Measurements from ENCODE around the gene DIP2C.
"Not testable (repeated sequence)": the region's sequence is repeated elsewhere in the genome, so short reads cannot be mapped to it uniquely, and the experiment has no call there.

DIP2C gene

GRCh38 chr10:267705-268104, 421.8 kb downstream of the DIP2C start:
- H2BK15ac ChIP-seq (replicated peaks; ENCODE audit: low read depth), result no peak overlapping the region
- H4K8ac ChIP-seq (ENCODE audit: low read depth, low read length), result no peak overlapping the region
- no peak overlapping the region for H3K27ac ChIP-seq (ENCODE audit: low read depth, low read length)
- no peak overlapping the region for H3K18ac ChIP-seq (ENCODE audit: low read length)
- H3K23ac ChIP-seq (ENCODE audit: low read length), result no peak overlapping the region
- no peaks in the 10 kb centered on the region for H3K27me3 ChIP-seq (ENCODE audit: insufficient read depth, low read length, poor library complexity)
- H2AK5ac ChIP-seq (ENCODE audit: low read length), result no peak overlapping the region
- H3K9ac ChIP-seq (ENCODE audit: low read length), result no peak overlapping the region
- WGBS (ENCODE audit: extremely low coverage, insufficient coverage, low lambda C conversion rate), result no CpG with 5 or more reads among the region's 11 CpGs
- H3K4me2 ChIP-seq (ENCODE audit: low read length), result no peak overlapping the region
- H3K4me3 ChIP-seq (ENCODE audit: low read length), result no peak overlapping the region
- no peaks in the 10 kb centered on the region for H3K79me2 ChIP-seq (ENCODE audit: control insufficient read depth, insufficient read depth, low read length)
- H3K4me1 ChIP-seq (ENCODE audit: control insufficient read depth, low read depth, low read length), result no peaks in the 10 kb centered on the region
- H3K4ac ChIP-seq (ENCODE audit: low read depth, low read length), result no peak overlapping the region
- no peak overlapping the region for H4K5ac ChIP-seq (ENCODE audit: low read length)
- no peak overlapping the region for H2BK120ac ChIP-seq (ENCODE audit: low read depth, low read length)
- H3K79me1 ChIP-seq (ENCODE audit: low read length), result no peaks in the 10 kb centered on the region
- no peak overlapping the region for H3K56ac ChIP-seq (ENCODE audit: low read length)
- DNase-seq, result no peak
- no peak overlapping the region for H2BK5ac ChIP-seq (ENCODE audit: low read length)
- H3K36me3 ChIP-seq (ENCODE audit: control insufficient read depth, insufficient read depth, low read length), result no peaks in the 10 kb centered on the region

- DNase-seq, result no peak
Measured at GRCh38 chr10:266974-267425, 422.5 kb downstream of the DIP2C start.

GRCh38 chr10:265816-266588, 423.5 kb downstream of the DIP2C start:
- no CpG with 5 or more reads among the region's 5 CpGs for WGBS (ENCODE audit: extremely low coverage, insufficient coverage, low lambda C conversion rate)

More at GRCh38 chr10:266974-267425, 422.5 kb downstream of the DIP2C start:
- Histone ChIP-seq H3K27me3 (ENCODE audit: insufficient read depth, low read length, poor library complexity) (no peaks in the 10 kb centered on the region), H3K56ac (ENCODE audit: low read length) (no peak overlapping the region), H2BK15ac (replicated peaks; ENCODE audit: low read depth) (no peak overlapping the region), H3K4me2 (ENCODE audit: low read length) (no peak overlapping the region), H3K4me1 (ENCODE audit: control insufficient read depth, low read depth, low read length) (no peaks in the 10 kb centered on the region), H3K79me1 (ENCODE audit: low read length) (no peaks in the 10 kb centered on the region), H3K4ac (ENCODE audit: low read depth, low read length) (no peak overlapping the region), H3K4me3 (ENCODE audit: low read length) (no peak overlapping the region), H3K36me3 (ENCODE audit: control insufficient read depth, insufficient read depth, low read length) (no peaks in the 10 kb centered on the region), H2AK5ac (ENCODE audit: low read length) (no peak overlapping the region), H3K23ac (ENCODE audit: low read length) (no peak overlapping the region), H4K8ac (ENCODE audit: low read depth, low read length) (no peak overlapping the region), H4K5ac (ENCODE audit: low read length) (no peak overlapping the region), H3K18ac (ENCODE audit: low read length) (no peak overlapping the region), H3K9ac (ENCODE audit: low read length) (no peak overlapping the region), H3K27ac (ENCODE audit: low read depth, low read length) (no peak overlapping the region), H2BK120ac (ENCODE audit: low read depth, low read length) (no peak overlapping the region), H2BK5ac (ENCODE audit: low read length) (no peak overlapping the region), H3K79me2 (ENCODE audit: control insufficient read depth, insufficient read depth, low read length) (no peaks in the 10 kb centered on the region)
- WGBS (ENCODE audit: extremely low coverage, insufficient coverage, low lambda C conversion rate), result no CpG with 5 or more reads among the region's 8 CpGs

GRCh38 chr10:265074-265440, 424.4 kb downstream of the DIP2C start:
- not testable (repeated sequence) for H3K4me1 ChIP-seq (ENCODE audit: control insufficient read depth, low read depth, low read length); H3K36me3 ChIP-seq (ENCODE audit: control insufficient read depth, insufficient read depth, low read length); H3K4me2 ChIP-seq (ENCODE audit: low read length); H3K9ac ChIP-seq (ENCODE audit: low read length); H3K56ac ChIP-seq (ENCODE audit: low read length); H3K79me2 ChIP-seq (ENCODE audit: control insufficient read depth, insufficient read depth, low read length); H4K5ac ChIP-seq (ENCODE audit: low read length); H2AK5ac ChIP-seq (ENCODE audit: low read length); H2BK15ac ChIP-seq (replicated peaks; ENCODE audit: low read depth); H2BK5ac ChIP-seq (ENCODE audit: low read length); H4K8ac ChIP-seq (ENCODE audit: low read depth, low read length); H3K27ac ChIP-seq (ENCODE audit: low read depth, low read length); DNase-seq; H3K23ac ChIP-seq (ENCODE audit: low read length); H2BK120ac ChIP-seq (ENCODE audit: low read depth, low read length); H3K4me3 ChIP-seq (ENCODE audit: low read length); H3K27me3 ChIP-seq (ENCODE audit: insufficient read depth, low read length, poor library complexity); H3K79me1 ChIP-seq (ENCODE audit: low read length); H3K18ac ChIP-seq (ENCODE audit: low read length); H3K4ac ChIP-seq (ENCODE audit: low read depth, low read length)
- no CpG with 5 or more reads among the region's 6 CpGs for WGBS (ENCODE audit: extremely low coverage, insufficient coverage, low lambda C conversion rate)

More at GRCh38 chr10:265816-266588, 423.5 kb downstream of the DIP2C start:
- H3K9ac ChIP-seq (ENCODE audit: low read length); H3K4me1 ChIP-seq (ENCODE audit: control insufficient read depth, low read depth, low read length); H2BK120ac ChIP-seq (ENCODE audit: low read depth, low read length); H4K5ac ChIP-seq (ENCODE audit: low read length); H3K23ac ChIP-seq (ENCODE audit: low read length); H2AK5ac ChIP-seq (ENCODE audit: low read length); H3K79me1 ChIP-seq (ENCODE audit: low read length); H2BK5ac ChIP-seq (ENCODE audit: low read length); H3K27me3 ChIP-seq (ENCODE audit: insufficient read depth, low read length, poor library complexity); H3K18ac ChIP-seq (ENCODE audit: low read length); H3K36me3 ChIP-seq (ENCODE audit: control insufficient read depth, insufficient read depth, low read length); H3K4me2 ChIP-seq (ENCODE audit: low read length); H3K4me3 ChIP-seq (ENCODE audit: low read length); H3K56ac ChIP-seq (ENCODE audit: low read length); DNase-seq; H3K27ac ChIP-seq (ENCODE audit: low read depth, low read length); H3K79me2 ChIP-seq (ENCODE audit: control insufficient read depth, insufficient read depth, low read length); H2BK15ac ChIP-seq (replicated peaks; ENCODE audit: low read depth); H3K4ac ChIP-seq (ENCODE audit: low read depth, low read length); H4K8ac ChIP-seq (ENCODE audit: low read depth, low read length): not testable (repeated sequence)

GRCh38 chr10:264160-265073, 425.1 kb downstream of the DIP2C start:
- not testable (repeated sequence) for H2BK120ac ChIP-seq (ENCODE audit: low read depth, low read length); H3K9ac ChIP-seq (ENCODE audit: low read length); H3K4me3 ChIP-seq (ENCODE audit: low read length); H3K23ac ChIP-seq (ENCODE audit: low read length); DNase-seq; H4K5ac ChIP-seq (ENCODE audit: low read length); H3K79me2 ChIP-seq (ENCODE audit: control insufficient read depth, insufficient read depth, low read length); H2AK5ac ChIP-seq (ENCODE audit: low read length); H3K27me3 ChIP-seq (ENCODE audit: insufficient read depth, low read length, poor library complexity); H3K4me1 ChIP-seq (ENCODE audit: control insufficient read depth, low read depth, low read length); H3K56ac ChIP-seq (ENCODE audit: low read length); H3K4me2 ChIP-seq (ENCODE audit: low read length); H2BK5ac ChIP-seq (ENCODE audit: low read length); H3K18ac ChIP-seq (ENCODE audit: low read length); H3K4ac ChIP-seq (ENCODE audit: low read depth, low read length); H3K36me3 ChIP-seq (ENCODE audit: control insufficient read depth, insufficient read depth, low read length); H4K8ac ChIP-seq (ENCODE audit: low read depth, low read length); H3K27ac ChIP-seq (ENCODE audit: low read depth, low read length); H2BK15ac ChIP-seq (replicated peaks; ENCODE audit: low read depth); H3K79me1 ChIP-seq (ENCODE audit: low read length)
- WGBS (ENCODE audit: extremely low coverage, insufficient coverage, low lambda C conversion rate), result no CpG with 5 or more reads among the region's 11 CpGs
